Endothelial cell (in vitro differentiated cells): ENCODE data around the gene OR10V1. TPM values are rescaled to one million over a fixed set of nuclear protein-coding genes. Genes with fewer than 3 reads are reported as not detected.

ENCODE experiments used
- total RNA-seq: library from RNA; stranded (reverse); fragmentation: NEBNext Ultra II Directional; extraction: Animal tissue kit (Norgen Biotek cat#: 25700); gene quantifications from one replicate; pipeline ENCODE4 v1.2.1, GENCODE V29; 2021; ENCODE audit not compliant: unreplicated experiment

Gene OR10V1
- total RNA-seq, 1 donor from 2014 or later: not detected

Other genes starting within 250 kb of the OR10V1 start
- gene OR4D10, start 240.5 kb downstream of the OR10V1 start, total RNA-seq: not detected
- gene OR4D11, start 210.3 kb downstream of the OR10V1 start, total RNA-seq: not detected
- not detected for gene OR4D9, start 202.3 kb downstream of the OR10V1 start, total RNA-seq
- gene OSBP, start 98.1 kb downstream of the OR10V1 start, total RNA-seq: 39.5 TPM
- 36.1 TPM for gene PATL1, start 44.8 kb downstream of the OR10V1 start, total RNA-seq
- gene STX3, start 41.5 kb upstream of the OR10V1 start, total RNA-seq: 140 TPM
- 47.2 TPM for gene MRPL16, start 96.9 kb upstream of the OR10V1 start, total RNA-seq
- gene CBLIF, start 131.7 kb upstream of the OR10V1 start, total RNA-seq: not detected
- not detected for gene TCN1, start 152.6 kb upstream of the OR10V1 start, total RNA-seq
- 0.54 TPM for gene OOSP3, start 164.9 kb upstream of the OR10V1 start, total RNA-seq
- gene OOSP1, start 224.6 kb upstream of the OR10V1 start, total RNA-seq: 0.38 TPM